ENCODE measurements around the gene TFR2.
A peak's percentile ranks its signal among the peaks of the same experiment; 100 is the strongest.
"Not testable (repeated sequence)": the region's sequence is repeated elsewhere in the genome, so short reads cannot be mapped to it uniquely, and the experiment has no call there.

TFR2 gene

GRCh38 chr7:100677308-100678267, 36.2 kb upstream of the TFR2 start:
- no peak for DNase-seq

GRCh38 chr7:100676501-100677306, 35.4 kb upstream of the TFR2 start:
- DNase-seq, result no peak

- DNase-seq, result no peak
These were observed 34.4 kb upstream of the TFR2 start for GRCh38 chr7:100675581-100676350.

GRCh38 chr7:100675105-100675451, 33.7 kb upstream of the TFR2 start:
- no peak for DNase-seq

GRCh38 chr7:100674411-100675104, 33.2 kb upstream of the TFR2 start:
- DNase-seq, result no peak

GRCh38 chr7:100673942-100674410, 32.6 kb upstream of the TFR2 start:
- no peak for DNase-seq

GRCh38 chr7:100673302-100673941, 32.1 kb upstream of the TFR2 start, which contains the start of gene GNB2:
Gene GNB2 (plus strand): TSS chr7:100673740. CDS start chr7:100676266, 2,526 bp downstream.
- peak; percentile 97 for DNase-seq

- no peak for DNase-seq
These were observed 30.3 kb upstream of the TFR2 start for GRCh38 chr7:100671353-100672327.

- DNase-seq, result no peak
These were observed 28.7 kb upstream of the TFR2 start for GRCh38 chr7:100670074-100670473.

GRCh38 chr7:100669106-100669505, 27.8 kb upstream of the TFR2 start:
- DNase-seq, result not testable (repeated sequence)

- no peak for DNase-seq
These were observed 26.7 kb upstream of the TFR2 start for GRCh38 chr7:100668069-100668449.

GRCh38 chr7:100667331-100668068, 26.1 kb upstream of the TFR2 start:
- no peak for DNase-seq

- no peak for DNase-seq
These were observed 23.9 kb upstream of the TFR2 start for GRCh38 chr7:100665168-100665726.

GRCh38 chr7:100662194-100662776, 20.9 kb upstream of the TFR2 start:
- not testable (repeated sequence) for DNase-seq

- no peak for DNase-seq
These were observed 14.7 kb upstream of the TFR2 start, which contains the start of gene ACTL6B for GRCh38 chr7:100655908-100656674. Gene ACTL6B (minus strand): TSS chr7:100656448. CDS start chr7:100656354, 94 bp downstream.

- DNase-seq, result no peak
These were observed 13.8 kb upstream of the TFR2 start for GRCh38 chr7:100654908-100655831.

Measured in kidney glomerular epithelial cell (primary cell).